Measurements from ENCODE around the gene ZFYVE27. TPM values are rescaled to one million over a fixed set of nuclear protein-coding genes. Genes with fewer than 3 reads are reported as not detected.

Gene ZFYVE27
- total RNA-seq = 24.9 and 31.6 TPM in 2 replicates

DNA sequence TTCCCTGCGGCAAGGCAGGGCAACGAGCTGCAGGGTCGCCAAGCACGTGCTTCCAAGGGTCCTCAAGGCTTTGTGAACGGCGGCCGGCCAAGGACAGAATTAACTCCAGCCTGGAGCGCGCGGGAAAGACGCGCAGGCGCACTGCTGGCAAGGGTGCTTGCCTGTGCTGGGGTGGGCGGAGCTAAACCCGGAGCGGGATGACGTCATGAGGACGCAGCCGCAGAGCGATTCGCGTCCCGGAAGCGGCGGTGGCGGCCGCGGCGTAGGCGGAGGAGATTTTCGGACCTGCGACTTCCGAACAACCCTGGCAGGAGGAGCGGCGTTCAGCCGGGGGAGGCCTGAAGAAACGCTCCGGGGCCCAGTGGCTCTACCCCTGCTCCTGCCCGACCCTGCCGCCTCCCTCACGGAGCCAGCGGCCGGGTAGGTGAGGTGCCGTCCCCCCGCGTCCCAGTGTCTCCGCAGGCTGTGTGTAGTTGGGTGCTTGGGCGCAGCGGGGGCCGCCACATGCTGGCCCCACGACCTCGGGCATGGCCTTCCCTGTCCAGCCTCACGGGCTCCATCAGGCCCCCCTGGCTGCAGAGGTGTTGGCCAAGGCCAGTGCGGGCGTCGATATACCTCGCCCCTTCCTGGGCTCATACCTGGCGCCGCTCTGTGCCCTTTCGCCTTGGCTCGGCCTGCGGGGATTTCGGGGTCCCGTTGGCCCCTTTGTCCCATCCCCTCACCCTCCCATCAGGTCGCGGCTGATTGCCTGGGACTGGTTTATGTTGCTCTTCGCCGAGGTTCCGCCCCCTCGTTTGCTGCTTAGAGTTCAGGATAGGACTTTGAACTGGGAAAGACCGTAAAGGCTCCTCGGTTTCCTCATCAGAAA lies at the start of gene ZFYVE27:
TSS of gene ZFYVE27 (plus strand) at position 227 of the 868 bp plus-strand sequence. CDS start 1,350 bp downstream, outside the sequence.

GRCh38 chr10:97713339-97713825 lies 23.5 kb upstream of the ZFYVE27 start, which contains the start of gene MARVELD1:
Gene MARVELD1 (plus strand): TSS chr10:97713730. CDS start chr10:97713877, 147 bp downstream.

DNA sequence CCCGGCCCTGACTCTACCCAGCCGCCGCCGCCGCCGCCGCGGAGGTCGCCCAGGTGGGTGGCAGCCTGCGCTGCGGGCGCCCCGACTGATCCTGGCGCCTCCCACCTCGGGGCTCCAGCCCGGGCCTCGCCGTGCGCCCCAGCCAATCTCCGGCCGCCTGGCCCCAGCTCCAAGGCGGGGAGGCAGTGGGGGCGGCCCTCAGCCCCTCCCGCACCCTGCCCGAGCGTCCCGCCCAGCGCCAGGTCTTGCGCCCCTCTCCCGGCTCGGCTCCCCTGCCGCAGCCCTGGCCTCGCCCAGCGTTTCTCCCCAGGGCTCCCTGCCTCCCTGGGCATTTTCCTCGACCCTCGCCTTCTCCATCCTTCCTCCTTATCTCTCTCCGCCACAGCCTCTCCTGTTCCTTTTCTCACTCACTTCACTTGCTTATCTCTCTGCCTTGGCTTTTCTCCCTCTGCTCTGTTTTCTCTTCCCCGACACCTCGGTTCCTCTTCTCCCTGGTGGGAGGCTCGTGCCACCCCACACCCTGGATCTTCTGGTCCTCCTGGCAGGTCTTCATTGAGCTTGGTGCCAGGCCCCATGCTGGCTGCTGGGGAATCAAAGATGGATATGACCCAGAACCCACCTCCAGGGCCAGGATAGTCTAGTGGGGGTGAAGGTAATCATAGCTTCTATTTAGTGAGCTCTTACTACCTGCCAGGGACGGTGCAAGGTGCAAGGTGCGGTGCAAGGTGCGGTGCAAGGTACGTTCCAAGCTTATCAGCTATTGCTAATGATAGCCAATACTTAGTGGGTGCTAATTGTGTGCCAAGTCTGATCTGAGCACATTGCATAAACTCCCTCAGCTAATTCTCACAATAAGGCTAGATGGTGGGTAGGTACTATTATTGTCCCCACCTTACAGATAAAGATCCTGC lies 35.2 kb downstream of the ZFYVE27 start, which contains the start of gene SFRP5:
TSS of gene SFRP5 (minus strand) at position 87 of the 911 bp plus-strand sequence. CDS start 166 bp downstream, outside the sequence.

Other genes starting within 250 kb of the ZFYVE27 start
- gene MMS19, start 238.7 kb upstream of the ZFYVE27 start, total RNA-seq = 66.7 and 102 TPM in 2 replicates
- 41.6 and 54.0 TPM in 2 replicates for gene UBTD1, start 238.2 kb upstream of the ZFYVE27 start, total RNA-seq
- not detected in 2 replicates for gene ANKRD2, start 164.3 kb upstream of the ZFYVE27 start, total RNA-seq
- 0.14 and 0.44 TPM in 2 replicates for gene HOGA1, start 152.7 kb upstream of the ZFYVE27 start, total RNA-seq
- gene C10orf62, start 147.4 kb upstream of the ZFYVE27 start, total RNA-seq = not detected in 2 replicates
- gene MORN4, start 103.6 kb upstream of the ZFYVE27 start, total RNA-seq = 4.6 and 5.7 TPM in 2 replicates
- gene PI4K2A, start 96.5 kb upstream of the ZFYVE27 start, total RNA-seq = 29.5 and 30.2 TPM in 2 replicates
- gene AVPI1, start 49.9 kb upstream of the ZFYVE27 start, total RNA-seq = 18.2 and 55.8 TPM in 2 replicates
- gene MARVELD1, start 23.4 kb upstream of the ZFYVE27 start, total RNA-seq = 39.8 and 53.3 TPM in 2 replicates
- gene SFRP5, start 34.9 kb downstream of the ZFYVE27 start, total RNA-seq = not detected in 2 replicates
- gene GOLGA7B, start 112.7 kb downstream of the ZFYVE27 start, total RNA-seq = not detected in 2 replicates

All from placental pericyte (primary cell).